T-helper 1 cell treated with Interleukin-12 subunit alpha and Interleukin-12 subunit beta and Interleukin-4 antibody, amounts not matched to agents 30 ng/mL and 1 ng/mL, for 36 hours (primary cell): Measurements from ENCODE around the gene AFAP1. TPM values are rescaled to one million over a fixed set of nuclear protein-coding genes. Genes with fewer than 3 reads are reported as not detected.

Experiments used
- intact Hi-C: fragments of 100-400 bp; cut with micrococcal nuclease; formaldehyde crosslinking; loops from one replicate; pipeline ENCODE4 v1.15.1; 2024
- total RNA-seq: library from RNA; stranded (reverse); gene quantifications from 2 replicates; pipeline ENCODE4 v1.2.3, GENCODE V29; 2022

AFAP1 gene
- total RNA-seq, 1 donor from 2014 or later = 5.9 TPM

DNA sequence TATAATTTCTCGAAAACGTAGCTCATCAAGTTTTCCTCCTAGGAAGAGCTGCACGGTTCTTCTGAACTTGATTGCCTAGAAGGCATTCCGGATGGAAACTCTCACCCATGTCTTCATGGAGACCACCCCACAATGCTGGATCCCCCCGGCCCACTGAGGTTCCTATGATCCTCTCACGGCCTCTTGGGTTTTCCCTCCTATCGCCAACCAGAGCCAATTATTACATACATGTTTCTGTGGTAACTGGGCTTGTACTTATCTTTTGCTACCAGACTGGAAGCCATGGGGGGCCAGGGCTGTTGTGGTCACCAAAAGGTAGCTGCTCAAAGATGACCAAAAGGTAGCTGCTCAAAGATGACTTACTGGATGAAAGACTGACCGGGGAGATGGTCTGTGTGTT, 131.5 kb downstream of the AFAP1 start:
- intact Hi-C loops = no loop called here

DNA sequence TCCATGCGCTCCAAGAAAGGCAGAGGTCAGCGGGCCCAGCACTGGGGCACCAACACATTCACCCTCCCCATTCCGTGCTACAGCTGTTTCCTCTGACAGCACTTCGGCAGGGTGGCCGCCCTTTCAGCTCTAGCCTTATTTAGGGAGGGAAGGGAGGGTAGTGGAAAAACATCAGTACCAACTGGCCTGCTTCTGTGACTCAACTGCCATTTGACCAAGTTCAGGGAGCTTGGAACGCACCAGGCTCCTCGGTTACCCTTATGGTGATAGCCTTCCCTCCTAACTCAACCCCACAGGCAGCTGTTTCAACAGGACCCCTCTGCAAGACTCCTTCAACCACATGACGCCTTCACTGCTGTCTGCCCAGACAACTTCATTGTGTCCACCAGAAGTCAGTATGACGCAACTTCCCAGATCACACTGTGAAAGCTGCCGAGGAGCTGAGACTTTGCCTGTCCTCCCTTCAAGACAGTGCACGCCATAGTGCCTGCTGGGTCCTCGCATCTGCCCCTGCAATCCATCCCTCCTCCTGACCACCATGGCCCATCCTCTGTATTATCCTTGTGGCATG, 132.2 kb downstream of the AFAP1 start:
- intact Hi-C loops = no loop called here

DNA sequence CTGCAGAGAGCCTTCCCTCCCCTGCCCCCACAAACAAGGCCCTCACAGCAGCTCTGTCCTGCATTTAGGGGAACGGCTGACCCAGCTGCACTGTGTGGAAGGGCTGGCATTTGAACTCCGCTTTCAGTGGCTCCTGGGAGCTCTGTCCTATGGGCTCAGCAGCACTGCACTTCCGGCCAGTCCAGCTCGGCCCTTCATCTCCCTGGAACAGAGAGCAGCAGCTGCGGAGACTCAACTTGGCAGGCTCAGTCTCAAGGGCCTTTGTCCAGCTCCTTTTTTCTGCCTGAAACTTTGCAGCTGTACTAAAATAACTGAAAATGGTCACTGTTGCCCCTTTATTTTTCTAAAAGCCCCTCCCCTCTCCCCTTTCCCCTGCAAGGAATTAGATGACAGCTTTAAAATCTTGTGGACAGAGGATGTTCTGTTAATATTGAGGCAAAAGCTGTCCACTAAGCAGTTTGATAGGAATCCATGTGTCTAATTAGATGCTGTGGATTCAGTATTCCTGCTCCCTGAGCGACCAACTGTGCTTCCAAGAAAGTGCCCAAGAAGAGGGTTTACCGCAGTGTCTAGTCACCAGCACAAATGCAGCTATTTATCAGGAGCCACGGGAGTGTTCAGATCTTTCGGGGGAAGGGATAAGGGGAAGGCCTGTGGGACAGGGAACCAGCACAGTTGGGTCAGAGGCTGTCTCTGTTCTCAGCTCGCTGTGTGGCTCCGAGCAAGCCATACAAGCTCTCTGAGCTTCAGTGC, 133.1 kb downstream of the AFAP1 start:
- intact Hi-C loops = no loop called here

DNA sequence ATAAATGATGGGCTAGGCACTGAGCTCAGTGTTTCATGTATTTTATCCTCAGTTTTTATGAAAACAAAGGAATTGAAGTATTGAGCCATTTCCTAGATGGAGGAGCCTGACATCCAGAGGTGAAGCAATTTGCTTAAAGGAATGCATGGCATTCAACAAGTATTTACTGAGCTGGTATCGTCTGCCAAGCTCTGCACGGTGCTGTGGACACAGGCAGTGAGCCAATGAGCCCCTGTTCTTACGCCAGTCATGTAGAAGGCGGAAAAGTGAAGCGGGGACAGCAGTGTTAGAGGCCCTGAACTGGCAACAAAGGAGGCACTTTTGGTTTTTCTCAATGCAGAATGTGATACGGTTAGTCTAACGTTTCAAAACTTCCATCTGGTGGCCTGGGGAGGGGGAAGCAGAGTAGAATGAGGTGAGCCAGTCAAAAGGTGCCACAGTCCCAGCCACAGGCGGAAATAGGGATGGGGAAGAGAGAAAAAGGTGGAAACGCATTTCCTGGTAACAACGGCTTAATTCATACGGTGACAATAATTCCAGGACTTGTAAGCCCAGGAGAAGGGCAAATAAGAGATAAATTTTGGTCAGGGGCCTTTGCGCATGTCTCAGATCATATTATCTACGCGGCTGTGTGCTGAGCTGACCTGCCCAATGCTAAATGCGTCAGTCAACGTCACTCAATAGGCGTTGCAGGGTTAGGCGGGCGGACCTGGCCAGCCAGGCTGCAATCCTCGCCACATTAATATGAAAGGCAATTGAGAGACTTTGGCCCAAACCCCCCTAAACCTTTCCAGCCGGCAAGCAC, 133.9 kb downstream of the AFAP1 start:
- intact Hi-C loops = loop anchor here (2.0 kb wide), 1 partner anchor 71 kb away; no protein-coding TSS in a partner anchor

DNA sequence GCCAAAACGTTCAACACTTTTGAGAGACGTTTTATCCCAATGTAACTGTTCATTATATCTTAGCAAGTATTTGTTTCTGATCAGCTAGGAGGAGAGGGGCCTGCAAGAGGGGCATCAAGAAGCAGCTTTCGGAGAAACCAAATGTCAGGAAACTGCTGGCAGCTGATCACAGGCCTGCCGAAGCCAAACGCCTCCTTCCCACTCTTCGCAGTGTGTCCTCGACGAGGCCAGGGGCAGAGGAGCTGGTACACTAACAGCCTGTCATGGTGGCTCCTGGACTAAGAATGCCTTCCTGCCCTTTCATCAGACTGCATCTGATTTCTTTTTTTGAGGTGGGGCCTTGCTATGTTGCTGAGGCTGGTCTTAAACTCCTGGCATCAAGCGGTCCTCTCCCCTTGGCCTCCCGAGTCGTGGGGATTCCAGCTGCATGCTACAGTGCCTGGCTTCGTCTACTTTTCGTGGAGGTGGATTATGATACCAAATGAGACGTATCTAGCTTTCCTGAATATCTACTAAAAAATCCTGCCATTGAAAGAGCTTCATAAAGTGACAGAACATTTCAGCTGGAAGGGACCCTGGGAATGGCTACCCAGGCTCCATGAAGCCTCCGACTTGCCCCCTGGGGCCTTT, 134.8 kb downstream of the AFAP1 start:
- intact Hi-C loops = loop anchor here (1.0 to 5.0 kb wide), 4 partner anchors 39 to 468 kb away; no protein-coding TSS in a partner anchor

DNA sequence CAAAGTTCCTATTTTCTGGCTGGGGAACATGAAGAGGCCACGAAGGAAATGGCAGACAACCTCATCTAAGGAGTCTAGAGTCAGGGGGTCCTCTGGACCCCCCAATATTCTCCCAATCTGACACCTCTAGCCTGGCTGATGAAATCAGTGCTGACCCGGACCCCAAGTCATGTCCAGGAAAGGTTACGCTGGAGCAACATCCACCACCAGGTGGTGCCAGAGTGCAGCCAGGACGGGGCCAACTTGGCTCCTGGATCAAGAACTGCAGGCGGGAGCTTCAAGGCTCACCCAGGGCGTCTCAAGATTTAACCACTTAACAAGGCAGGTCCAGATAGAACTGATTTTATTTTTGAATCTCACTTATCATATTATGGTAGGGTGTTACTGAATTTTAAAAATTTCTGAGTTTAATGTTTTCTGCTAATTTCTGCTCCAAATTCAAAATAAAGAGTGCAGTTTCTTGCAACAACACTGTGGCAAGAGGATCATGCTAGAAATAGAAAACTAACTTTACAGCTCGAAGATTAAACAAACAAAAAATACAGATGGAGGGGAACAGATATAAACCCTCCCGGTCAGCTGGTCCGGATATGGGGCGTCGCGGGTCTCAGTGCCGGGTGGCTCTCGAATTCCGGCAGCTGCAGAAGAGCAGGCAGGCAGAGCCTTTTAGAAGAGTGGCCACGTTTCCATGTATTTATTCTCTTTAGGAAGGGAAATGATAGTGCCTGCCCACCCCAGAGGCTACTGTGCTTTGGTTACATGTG, 135.5 kb downstream of the AFAP1 start:
- intact Hi-C loops = loop anchor here (1.0 to 5.0 kb wide), 5 partner anchors 40 to 467 kb away; no protein-coding TSS in a partner anchor

DNA sequence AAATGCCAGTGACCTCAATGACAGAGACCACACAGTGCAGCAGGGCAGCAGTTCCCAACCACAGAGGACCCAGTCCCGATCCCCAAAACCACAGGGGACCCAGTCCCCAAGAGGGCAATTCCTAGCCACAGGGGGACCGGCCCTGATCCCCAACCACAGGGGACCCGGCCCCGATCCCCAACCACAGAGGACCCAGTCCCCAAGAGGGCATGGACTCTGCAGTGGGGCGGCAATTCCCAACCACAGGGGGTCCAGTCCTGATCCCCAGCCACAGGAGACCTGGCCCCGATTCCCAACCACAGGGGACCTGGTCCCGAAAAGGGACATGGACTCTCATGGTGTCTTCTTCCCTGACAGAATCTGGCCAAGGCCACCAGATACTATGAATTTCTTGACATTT, 136.3 kb downstream of the AFAP1 start:
- intact Hi-C loops = loop anchor here (2.0 to 5.0 kb wide), 2 partner anchors 65 to 466 kb away; no protein-coding TSS in a partner anchor

DNA sequence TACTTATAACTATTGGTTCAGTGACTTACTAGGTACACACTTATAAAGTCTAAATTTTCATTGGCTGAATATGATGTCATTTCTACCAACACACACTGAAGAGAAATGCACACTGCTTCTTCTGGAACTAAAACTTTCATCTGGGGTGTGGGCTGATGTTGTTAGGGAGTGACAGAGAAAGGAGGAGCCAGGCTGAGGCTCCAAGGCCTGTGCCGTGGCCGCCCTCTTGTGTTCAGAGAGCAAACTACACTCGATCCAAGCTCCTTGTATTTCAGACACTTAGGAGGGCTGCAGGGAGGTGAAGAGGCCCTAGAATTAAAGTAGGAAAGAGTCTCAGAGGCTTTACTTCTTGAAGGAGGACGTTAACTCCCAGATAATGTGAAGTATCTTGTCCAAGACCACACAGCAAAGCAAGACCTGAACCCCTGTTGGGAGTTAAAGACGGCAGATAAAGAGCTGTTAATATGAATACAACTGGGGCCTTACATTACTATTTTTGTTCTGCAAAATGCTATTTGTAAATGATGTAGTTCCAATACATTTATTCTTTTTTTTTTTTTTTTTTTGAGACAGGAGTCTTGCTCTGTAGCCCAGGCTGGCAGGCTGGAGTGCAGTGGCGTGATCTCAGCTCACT, 137.5 kb downstream of the AFAP1 start:
- intact Hi-C loops = loop anchor here (1.0 to 5.0 kb wide), 7 partner anchors 32 to 465 kb away; partner anchors contain the start of gene AFAP1

DNA sequence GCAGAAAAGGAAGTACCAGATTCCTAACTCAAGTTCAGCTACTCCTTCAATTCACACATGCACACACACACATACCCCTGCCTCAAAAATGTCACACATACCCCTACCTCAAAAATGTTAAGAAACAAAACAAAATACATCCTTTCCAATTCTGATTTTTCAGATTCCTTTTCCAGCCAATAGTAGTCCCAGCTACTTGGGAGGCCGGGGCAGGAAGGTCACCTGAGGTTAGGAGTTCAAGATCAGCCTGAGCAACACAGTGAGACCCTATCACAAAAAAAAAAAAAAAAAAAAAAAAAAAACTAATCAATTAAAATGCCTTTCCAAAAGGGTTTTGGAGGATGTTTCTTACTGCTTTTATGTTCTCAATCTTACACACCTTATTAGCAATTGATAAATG, 138.0 kb downstream of the AFAP1 start:
- intact Hi-C loops = loop anchor here (1.0 to 5.0 kb wide), 7 partner anchors 31 to 464 kb away; partner anchors contain the start of gene AFAP1

DNA sequence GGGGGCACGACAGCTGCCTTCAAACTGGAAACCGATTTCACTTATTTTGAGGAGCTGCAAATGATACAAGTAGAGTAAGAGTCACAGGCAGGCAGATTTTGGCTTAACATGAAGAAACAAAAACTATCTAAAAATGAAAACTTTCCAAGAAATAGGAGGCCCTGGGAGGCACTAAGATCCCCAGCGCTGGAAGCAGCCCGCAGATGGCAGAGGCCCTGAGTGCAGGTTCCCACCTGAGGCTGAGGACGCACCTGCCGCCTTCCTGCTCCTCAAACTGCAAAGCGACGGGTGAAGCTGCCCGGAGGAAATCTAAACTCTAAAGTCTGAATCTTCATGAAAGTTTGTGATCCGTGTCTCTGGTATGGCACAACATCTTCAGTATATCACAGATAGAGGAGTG, 138.7 kb downstream of the AFAP1 start:
- intact Hi-C loops = loop anchor here (5.0 kb wide), 1 partner anchor 464 kb away; no protein-coding TSS in a partner anchor

DNA sequence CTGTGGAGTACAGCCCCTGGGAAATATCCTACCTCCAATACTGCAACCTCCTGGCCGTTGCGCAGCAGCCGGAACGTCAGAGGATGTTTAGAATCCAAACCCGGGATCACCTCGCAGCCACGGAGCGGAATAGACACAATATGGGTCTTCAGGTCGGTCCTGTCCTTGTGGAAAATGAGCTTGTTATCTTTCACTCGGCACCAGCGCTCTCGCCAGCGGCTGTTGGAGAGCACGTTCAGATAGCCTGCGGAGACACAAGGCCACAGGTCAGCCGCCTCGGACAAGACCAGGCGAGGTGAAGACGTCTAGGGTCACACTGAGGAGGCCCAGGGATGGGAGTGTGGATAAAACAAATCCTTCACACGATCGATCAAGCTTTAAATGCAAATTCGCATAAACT, 139.3 kb downstream of the AFAP1 start:
- intact Hi-C loops = loop anchor here (5.0 kb wide), 1 partner anchor 463 kb away; no protein-coding TSS in a partner anchor

DNA sequence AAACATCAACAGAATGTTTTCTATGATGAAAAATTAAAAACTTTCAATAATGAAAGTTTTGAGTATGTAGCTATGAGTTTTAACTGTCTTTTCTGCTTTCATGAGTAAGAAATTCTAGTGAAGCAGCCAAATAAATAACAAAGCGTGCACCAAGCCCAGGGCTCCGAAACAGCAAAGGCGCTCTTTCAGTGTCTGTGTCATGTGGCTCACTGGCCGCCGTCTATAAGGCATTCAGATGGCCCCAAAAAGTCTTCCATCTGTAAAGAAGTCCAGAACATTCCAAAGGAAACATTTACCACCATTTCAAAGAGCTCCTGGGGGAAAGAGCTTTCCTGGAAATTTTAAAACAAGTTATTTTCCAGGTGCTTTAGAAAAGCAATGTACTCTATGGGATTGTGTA, 139.9 kb downstream of the AFAP1 start:
- intact Hi-C loops = loop anchor here (5.0 kb wide), 1 partner anchor 462 kb away; no protein-coding TSS in a partner anchor

DNA sequence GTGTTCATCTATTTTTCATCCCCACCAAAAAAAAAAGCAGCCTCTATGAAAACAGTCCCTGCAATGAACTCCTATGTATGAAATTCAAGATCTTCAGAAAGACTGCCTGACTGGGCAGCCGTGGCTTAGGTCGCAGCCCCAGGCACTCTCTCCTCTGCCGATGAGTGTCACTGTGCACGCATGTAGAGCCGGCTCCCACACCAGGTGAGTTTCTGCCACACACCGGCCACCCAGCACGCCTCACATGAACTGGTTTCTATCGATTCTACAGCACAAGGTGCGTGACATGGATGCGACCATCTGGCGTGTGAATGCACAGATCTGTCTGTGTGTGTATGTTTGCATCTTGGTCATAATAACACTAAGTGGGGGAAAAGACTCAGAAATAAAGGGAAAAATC, 140.4 kb downstream of the AFAP1 start:
- intact Hi-C loops = no loop called here

DNA sequence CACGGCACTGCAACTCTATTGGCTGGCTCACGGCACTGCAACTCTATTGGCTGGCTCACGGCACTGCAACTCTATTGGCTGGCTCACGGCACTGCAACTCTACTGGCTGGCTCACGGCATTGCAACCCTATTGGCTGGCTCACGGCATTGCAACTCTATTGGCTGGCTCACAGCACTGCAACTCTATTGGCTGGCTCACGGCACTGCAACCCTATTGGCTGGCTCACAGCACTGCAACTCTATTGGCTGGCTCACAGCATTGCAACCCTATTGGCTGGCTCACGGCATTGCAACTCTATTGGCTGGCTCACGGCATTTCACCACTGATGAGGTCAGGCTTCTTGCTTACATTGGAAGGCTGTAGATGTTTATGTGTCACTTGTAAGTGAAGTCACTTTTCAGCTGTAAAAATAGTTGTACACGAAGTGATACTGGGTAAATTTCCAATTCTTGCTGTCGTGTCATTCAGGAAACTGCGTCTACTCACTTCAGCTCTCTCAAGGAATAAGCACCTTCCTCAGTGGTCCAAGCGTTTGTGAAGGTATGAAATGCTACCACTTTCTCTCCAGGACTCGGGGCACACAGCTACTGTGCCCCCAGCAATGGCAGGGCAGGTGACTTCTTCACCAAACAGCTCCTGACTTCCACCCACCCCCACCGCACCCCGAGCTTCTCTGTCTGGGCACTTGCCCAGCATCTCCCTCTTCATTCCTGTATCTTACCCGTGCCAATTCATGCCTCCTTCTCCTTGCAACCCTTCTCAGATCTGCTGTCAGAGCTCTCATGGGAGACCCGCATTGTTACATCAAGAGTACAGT, 141.3 kb downstream of the AFAP1 start:
- intact Hi-C loops = no loop called here

DNA sequence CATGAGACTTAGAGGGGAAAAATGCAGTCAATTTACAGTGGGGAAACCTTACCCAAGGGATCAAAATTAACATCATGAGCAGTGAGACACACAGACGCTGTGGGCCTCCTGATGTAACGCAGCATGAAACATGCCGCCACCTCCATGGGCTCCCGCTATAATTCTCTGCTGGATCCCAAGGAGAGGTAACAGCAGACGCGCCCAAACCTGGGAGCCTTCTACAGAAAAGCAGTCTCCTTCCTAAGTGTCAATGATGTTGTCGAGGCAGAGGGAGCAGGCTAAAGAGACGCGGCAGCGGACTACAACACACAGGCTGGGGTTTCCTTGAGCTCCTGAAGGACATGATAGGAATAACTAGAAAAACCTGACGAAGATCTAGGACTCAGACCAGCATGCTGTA, 142.3 kb downstream of the AFAP1 start:
- intact Hi-C loops = no loop called here

DNA sequence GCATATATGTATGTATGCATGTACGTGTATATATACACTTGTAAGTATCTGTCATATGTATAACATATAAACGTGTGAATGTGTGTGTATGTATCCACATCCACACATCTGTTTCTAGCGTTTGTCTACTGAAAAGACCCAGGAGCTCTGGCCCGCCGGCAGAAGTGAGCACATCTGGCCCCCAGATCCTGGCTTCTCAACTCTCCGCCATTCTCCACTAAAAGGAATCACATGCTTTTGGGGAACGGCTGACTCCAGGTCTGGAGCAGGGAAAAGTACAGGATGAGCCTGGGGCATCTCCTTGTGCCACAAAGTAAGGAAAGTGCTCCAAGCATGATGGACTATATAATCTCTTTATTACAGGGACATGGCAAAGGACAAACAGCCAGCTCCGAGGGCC, 143.7 kb downstream of the AFAP1 start:
- intact Hi-C loops = no loop called here

DNA sequence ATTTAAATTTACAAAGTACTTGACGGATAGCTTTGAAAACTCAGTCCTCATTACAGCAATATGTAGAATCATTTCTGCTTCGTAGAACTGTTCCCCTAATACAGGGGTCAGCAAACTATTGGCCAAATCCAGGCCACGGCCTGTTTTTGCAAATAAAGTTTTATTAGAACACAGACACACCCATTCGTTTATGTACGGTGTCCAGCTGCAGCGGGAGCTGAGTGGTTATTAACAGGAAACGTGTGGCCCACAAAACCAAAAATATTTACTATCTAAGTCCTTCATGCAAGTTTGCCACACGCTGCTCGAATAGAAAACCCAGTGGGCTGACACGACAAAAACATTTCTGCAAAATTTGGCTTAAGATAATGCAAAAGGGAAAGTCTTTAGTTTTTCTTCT, 146.5 kb downstream of the AFAP1 start:
- intact Hi-C loops = no loop called here

DNA sequence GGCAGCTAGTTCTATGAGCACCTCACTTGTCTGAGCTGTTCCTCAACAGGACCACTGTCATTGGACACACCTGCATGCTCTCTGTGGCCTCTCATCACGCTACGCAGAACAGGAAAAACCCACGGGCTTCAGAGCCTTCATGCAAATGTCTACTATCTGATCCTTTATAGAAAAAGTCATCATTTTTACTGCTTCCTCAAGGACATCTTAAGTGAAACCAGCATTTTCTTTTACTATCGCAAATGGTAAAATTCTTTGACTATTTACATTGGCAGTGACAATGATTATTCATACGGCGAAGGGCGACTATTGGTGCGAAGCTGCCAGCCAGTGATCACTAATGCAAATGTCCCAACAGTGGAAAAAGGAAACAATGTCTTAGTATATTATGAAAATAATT, 147.0 kb downstream of the AFAP1 start:
- intact Hi-C loops = no loop called here

DNA sequence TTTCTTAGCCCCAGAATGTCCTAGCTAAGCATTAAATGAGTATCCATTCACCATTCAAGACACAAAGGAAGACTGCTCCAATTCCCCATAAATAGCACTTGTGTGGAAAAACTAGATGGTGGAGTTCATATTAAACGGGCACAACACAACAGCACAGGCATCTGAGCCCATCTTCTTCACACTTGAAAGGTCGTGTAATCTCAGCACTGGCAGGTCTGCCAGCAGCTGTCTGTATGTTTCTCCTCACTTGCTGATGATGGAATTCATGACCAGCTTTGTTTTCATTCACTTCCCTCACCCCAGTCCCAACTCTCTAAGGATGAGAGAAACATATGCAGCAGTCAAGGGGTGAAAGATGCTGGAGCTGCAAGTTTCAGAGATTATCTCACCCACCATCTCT, 148.7 kb downstream of the AFAP1 start:
- intact Hi-C loops = no loop called here
